GM12878 (cell line): ENCODE data around the gene SFSWAP. TPM values are rescaled to one million over a fixed set of nuclear protein-coding genes. Genes with fewer than 3 reads are reported as not detected.

ENCODE experiments used
- BACH1 ChIP-seq: fragments of 450-650 bp; IDR thresholded peaks from 2 replicates; pipeline ENCODE4 v1.6.1; 2017; ENCODE audit warnings: mild to moderate bottlenecking, borderline replicate concordance
- CREB1 ChIP-seq: IDR thresholded peaks from 2 replicates; pipeline ENCODE4 v1.6.1; 2012; ENCODE audit warnings: low read depth, mild to moderate bottlenecking, inconsistent platforms
- DPF2 ChIP-seq: fragments of 450-650 bp; IDR thresholded peaks from 2 replicates; pipeline ENCODE4 v1.6.1; 2017; ENCODE audit warnings: mild to moderate bottlenecking
- E4F1 ChIP-seq: fragments of 450-650 bp; IDR thresholded peaks from 2 replicates; pipeline ENCODE4 v1.6.1; 2018; ENCODE audit warnings: borderline replicate concordance, mild to moderate bottlenecking; ENCODE audit not compliant: partially characterized antibody
- EP300 ChIP-seq, 2 experiments: fragments of 150-350 bp in 1 of 2; IDR thresholded peaks; 2 replicates each; pipeline ENCODE4 v1.6.1; 2011 to 2012; ENCODE audit warnings: low read depth in 2 of 2, low read length in 2 of 2, borderline replicate concordance in 1 of 2, improper control_type of control experiment in 1 of 2, inconsistent platforms in 1 of 2; ENCODE audit not compliant: control insufficient read depth in 1 of 2
- EZH2 ChIP-seq: IDR thresholded peaks from 2 replicates; pipeline ENCODE4 v1.6.1; 2012; ENCODE audit warnings: low read depth, mild to moderate bottlenecking, control low read depth, inconsistent platforms, low read length, borderline replicate concordance; ENCODE audit not compliant: control insufficient read depth
- IKZF1 ChIP-seq: fragments of 450-650 bp; conservative IDR thresholded peaks from 2 replicates; pipeline ENCODE4 v1.6.1; 2017; ENCODE audit warnings: antibody characterized with exemption, mild to moderate bottlenecking
- IRF4 ChIP-seq: IDR thresholded peaks from 2 replicates; pipeline ENCODE4 v1.6.1; 2011; ENCODE audit warnings: low read depth, low read length
- MTA2 ChIP-seq: fragments of 450-650 bp; IDR thresholded peaks from 2 replicates; pipeline ENCODE4 v1.6.1; 2016; ENCODE audit warnings: low read depth, mild to moderate bottlenecking, moderate library complexity
- MTA3 ChIP-seq: IDR thresholded peaks from 2 replicates; pipeline ENCODE4 v1.6.1; 2012; ENCODE audit warnings: low read length, inconsistent platforms, borderline replicate concordance
- NFIC ChIP-seq: IDR thresholded peaks from 2 replicates; pipeline ENCODE4 v1.6.1; 2012; ENCODE audit warnings: low read depth, mild to moderate bottlenecking, inconsistent platforms, low read length, moderate library complexity
- POU2F2 ChIP-seq: IDR thresholded peaks from 3 replicates; pipeline ENCODE4 v1.6.1; 2011; ENCODE audit warnings: low read depth, mild to moderate bottlenecking, low read length, borderline replicate concordance
- RCOR1 ChIP-seq: conservative IDR thresholded peaks from 2 replicates; pipeline ENCODE4 v1.6.1; 2012; ENCODE audit warnings: low read depth, low read length, improper control_type of control experiment
- RUNX3 ChIP-seq: IDR thresholded peaks from 2 replicates; pipeline ENCODE4 v1.6.1; 2012; ENCODE audit warnings: low read length, inconsistent platforms
- SP1 ChIP-seq: IDR thresholded peaks from one replicate; pipeline ENCODE4 v1.6.1; 2011; ENCODE audit warnings: low read depth, low read length
- STAT3 ChIP-seq: IDR thresholded peaks from 2 replicates; pipeline ENCODE4 v1.6.1; 2011; ENCODE audit warnings: low read depth, low read length, improper control_type of control experiment
- TCF3 ChIP-seq: IDR thresholded peaks from 2 replicates; pipeline ENCODE4 v1.6.1; 2012; ENCODE audit warnings: low read depth, mild to moderate bottlenecking, low read length, borderline replicate concordance; ENCODE audit not compliant: insufficient read depth
- polyA plus RNA-seq, 11 experiments: library from polyadenylated mRNA; depleted of rRNA in 4 of 11; unstranded in 6 of 11; stranded (reverse) in 5 of 11; fragments of >200 nt; fragmentation: Nextera tagmentation in 4 of 11; fragmentation: Illumina TruSeq in 1 of 11; extraction: Ambion mirVana in 4 of 11; extraction: Trizol in 1 of 11; gene quantifications; 1 replicate in 1 of 11; 2 replicates in 10 of 11; pipeline versions ENCODE4 v1.2.1 to v1.2.3, GENCODE V29; 2011 to 2016; ENCODE audit warnings: inconsistent platforms in 2 of 11, missing spikeins in 2 of 11, low read depth in 1 of 11
- total RNA-seq, 4 experiments: library from RNA; depleted of rRNA in 3 of 4; stranded (reverse); fragments of >200 nt in 3 of 4; fragmentation: Illumina TruSeq in 1 of 4; extraction: Trizol in 1 of 4; gene quantifications; 2 replicates each; pipeline versions ENCODE4 v1.2.1 to v1.2.3, GENCODE V29; 2013 to 2021
- TF ChIP-seq, protein P1 (sequence below): IDR thresholded peaks from 2 replicates; pipeline ENCODE4 v1.6.1; 2012; ENCODE audit warnings: low read depth, low read length, improper control_type of control experiment
- TF ChIP-seq, protein P2 (sequence below): IDR thresholded peaks from 2 replicates; pipeline ENCODE4 v1.6.1; 2011; ENCODE audit warnings: borderline replicate concordance, low read depth, mild to moderate bottlenecking, moderate library complexity, mixed read lengths, low read length; ENCODE audit not compliant: insufficient read depth; ENCODE audit errors: extremely low read length
- TF ChIP-seq, protein P3 (sequence below): fragments of 450-650 bp; IDR thresholded peaks from 2 replicates; pipeline ENCODE4 v1.6.1; 2017; ENCODE audit warnings: antibody characterized with exemption, mild to moderate bottlenecking, moderate library complexity
- TF ChIP-seq, protein P4 (sequence below): fragments of 450-650 bp; IDR thresholded peaks from 2 replicates; pipeline ENCODE4 v1.6.1; 2017; ENCODE audit warnings: low read depth, mild to moderate bottlenecking, moderate library complexity

The SFSWAP gene
- total and polyA plus RNA-seq, 10 of the 15 experiments (the other 5 are each of a cell fraction or from before 2014, with no cell fraction given) = 1.8 to 48.6 (median 25.0) TPM

GRCh38 chr12:131773582-131774221, 62.8 kb downstream of the SFSWAP start (continued):
- TF ChIP-seq E4F1 = no peak
- peak; percentile 83 for TF ChIP-seq DPF2
- TF ChIP-seq EP300 (IDR thresholded peaks at IDR 0.05; ENCODE audit: borderline replicate concordance in 1 of 2, control insufficient read depth in 1 of 2, low read depth in 2 of 2, low read length in 2 of 2) = peak in 1 of 2 experiments; percentile 71; a peak in 1 of 4 replicates
- peak; percentile 90; the same call in 1 of the 3 replicates for TF ChIP-seq POU2F2
- TF ChIP-seq, protein P1, sequence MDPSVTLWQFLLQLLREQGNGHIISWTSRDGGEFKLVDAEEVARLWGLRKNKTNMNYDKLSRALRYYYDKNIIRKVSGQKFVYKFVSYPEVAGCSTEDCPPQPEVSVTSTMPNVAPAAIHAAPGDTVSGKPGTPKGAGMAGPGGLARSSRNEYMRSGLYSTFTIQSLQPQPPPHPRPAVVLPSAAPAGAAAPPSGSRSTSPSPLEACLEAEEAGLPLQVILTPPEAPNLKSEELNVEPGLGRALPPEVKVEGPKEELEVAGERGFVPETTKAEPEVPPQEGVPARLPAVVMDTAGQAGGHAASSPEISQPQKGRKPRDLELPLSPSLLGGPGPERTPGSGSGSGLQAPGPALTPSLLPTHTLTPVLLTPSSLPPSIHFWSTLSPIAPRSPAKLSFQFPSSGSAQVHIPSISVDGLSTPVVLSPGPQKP = no peak
- peak; percentile 60; the same call in 1 of the 2 replicates for TF ChIP-seq NFIC
- no peak for TF ChIP-seq STAT3
- peak; percentile 88 for TF ChIP-seq IKZF1
- TF ChIP-seq IRF4 = peak; percentile 96
- TF ChIP-seq EZH2 = no peak
- TF ChIP-seq, protein P2, sequence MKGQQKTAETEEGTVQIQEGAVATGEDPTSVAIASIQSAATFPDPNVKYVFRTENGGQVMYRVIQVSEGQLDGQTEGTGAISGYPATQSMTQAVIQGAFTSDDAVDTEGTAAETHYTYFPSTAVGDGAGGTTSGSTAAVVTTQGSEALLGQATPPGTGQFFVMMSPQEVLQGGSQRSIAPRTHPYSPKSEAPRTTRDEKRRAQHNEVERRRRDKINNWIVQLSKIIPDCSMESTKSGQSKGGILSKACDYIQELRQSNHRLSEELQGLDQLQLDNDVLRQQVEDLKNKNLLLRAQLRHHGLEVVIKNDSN = no peak
- TF ChIP-seq SP1 = peak; percentile 32
- TF ChIP-seq BACH1 = peak; percentile 21; the same call in 1 of the 2 replicates
- TF ChIP-seq RUNX3 = peak; percentile 41
- TF ChIP-seq RCOR1 = no peak
- TF ChIP-seq MTA2 = peak; percentile 42; the same call in 1 of the 2 replicates
- TF ChIP-seq, protein P3, sequence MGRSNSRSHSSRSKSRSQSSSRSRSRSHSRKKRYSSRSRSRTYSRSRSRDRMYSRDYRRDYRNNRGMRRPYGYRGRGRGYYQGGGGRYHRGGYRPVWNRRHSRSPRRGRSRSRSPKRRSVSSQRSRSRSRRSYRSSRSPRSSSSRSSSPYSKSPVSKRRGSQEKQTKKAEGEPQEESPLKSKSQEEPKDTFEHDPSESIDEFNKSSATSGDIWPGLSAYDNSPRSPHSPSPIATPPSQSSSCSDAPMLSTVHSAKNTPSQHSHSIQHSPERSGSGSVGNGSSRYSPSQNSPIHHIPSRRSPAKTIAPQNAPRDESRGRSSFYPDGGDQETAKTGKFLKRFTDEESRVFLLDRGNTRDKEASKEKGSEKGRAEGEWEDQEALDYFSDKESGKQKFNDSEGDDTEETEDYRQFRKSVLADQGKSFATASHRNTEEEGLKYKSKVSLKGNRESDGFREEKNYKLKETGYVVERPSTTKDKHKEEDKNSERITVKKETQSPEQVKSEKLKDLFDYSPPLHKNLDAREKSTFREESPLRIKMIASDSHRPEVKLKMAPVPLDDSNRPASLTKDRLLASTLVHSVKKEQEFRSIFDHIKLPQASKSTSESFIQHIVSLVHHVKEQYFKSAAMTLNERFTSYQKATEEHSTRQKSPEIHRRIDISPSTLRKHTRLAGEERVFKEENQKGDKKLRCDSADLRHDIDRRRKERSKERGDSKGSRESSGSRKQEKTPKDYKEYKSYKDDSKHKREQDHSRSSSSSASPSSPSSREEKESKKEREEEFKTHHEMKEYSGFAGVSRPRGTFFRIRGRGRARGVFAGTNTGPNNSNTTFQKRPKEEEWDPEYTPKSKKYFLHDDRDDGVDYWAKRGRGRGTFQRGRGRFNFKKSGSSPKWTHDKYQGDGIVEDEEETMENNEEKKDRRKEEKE = no peak
- TF ChIP-seq, protein P4, sequence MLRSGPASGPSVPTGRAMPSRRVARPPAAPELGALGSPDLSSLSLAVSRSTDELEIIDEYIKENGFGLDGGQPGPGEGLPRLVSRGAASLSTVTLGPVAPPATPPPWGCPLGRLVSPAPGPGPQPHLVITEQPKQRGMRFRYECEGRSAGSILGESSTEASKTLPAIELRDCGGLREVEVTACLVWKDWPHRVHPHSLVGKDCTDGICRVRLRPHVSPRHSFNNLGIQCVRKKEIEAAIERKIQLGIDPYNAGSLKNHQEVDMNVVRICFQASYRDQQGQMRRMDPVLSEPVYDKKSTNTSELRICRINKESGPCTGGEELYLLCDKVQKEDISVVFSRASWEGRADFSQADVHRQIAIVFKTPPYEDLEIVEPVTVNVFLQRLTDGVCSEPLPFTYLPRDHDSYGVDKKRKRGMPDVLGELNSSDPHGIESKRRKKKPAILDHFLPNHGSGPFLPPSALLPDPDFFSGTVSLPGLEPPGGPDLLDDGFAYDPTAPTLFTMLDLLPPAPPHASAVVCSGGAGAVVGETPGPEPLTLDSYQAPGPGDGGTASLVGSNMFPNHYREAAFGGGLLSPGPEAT = peak; percentile 66
- TF ChIP-seq CREB1 = no peak
- TF ChIP-seq TCF3 = 0 out of 2 replicates have a peak, but pooled peaks have one; percentile 72
- peak; percentile 48; the same call in 1 of the 2 replicates for TF ChIP-seq MTA3
